ENCODE results near the gene ARHGAP25.

The ARHGAP25 gene

GRCh38 chr2:68744366-68744912, 9.8 kb downstream of the ARHGAP25 start:
- no peak for TF ChIP-seq CTCF (IDR thresholded peaks at IDR 0.05; ENCODE audit: extremely low read depth, insufficient read depth, missing control alignments)
- no peak for DNase-seq (ENCODE audit: low spot score)
- in situ Hi-C loops (cut with MboI; ENCODE audit: low pct_unique_long_range_greater_than_20kb, low sequenced_read_pairs, unreplicated experiment), result no loop called here

- no peak for TF ChIP-seq CTCF (IDR thresholded peaks at IDR 0.05; ENCODE audit: extremely low read depth, insufficient read depth, missing control alignments)
- DNase-seq (ENCODE audit: low spot score), result no peak
- in situ Hi-C loops (cut with MboI; ENCODE audit: low pct_unique_long_range_greater_than_20kb, low sequenced_read_pairs, unreplicated experiment), result no loop called here
These were observed 10.4 kb downstream of the ARHGAP25 start for GRCh38 chr2:68745006-68745405.

DNA sequence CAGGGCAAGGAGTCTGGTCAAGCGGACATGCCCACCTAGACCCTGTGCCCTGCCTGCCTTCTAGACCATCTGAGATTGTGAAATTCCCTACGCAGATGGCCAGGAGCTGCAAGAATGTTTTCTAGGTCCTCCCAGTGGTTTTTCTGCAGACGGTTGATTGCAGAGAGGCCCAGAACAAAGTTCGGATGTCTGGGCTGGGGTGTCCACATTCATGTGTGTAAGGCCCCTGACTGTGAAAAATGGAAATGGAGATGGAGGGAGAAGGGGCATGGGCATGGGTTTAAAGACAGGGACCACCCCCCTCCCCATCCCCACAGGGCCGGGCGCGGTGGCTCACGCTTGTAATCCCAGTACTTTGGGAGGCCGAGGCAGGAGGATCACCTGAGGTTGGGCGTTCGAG, 11.8 kb downstream of the ARHGAP25 start:
- DNase-seq (ENCODE audit: low spot score), result no peak
- in situ Hi-C loops (cut with MboI; ENCODE audit: low pct_unique_long_range_greater_than_20kb, low sequenced_read_pairs, unreplicated experiment), result no loop called here
- no peak for TF ChIP-seq CTCF (IDR thresholded peaks at IDR 0.05; ENCODE audit: extremely low read depth, insufficient read depth, missing control alignments)

- no peak for TF ChIP-seq CTCF (IDR thresholded peaks at IDR 0.05; ENCODE audit: extremely low read depth, insufficient read depth, missing control alignments)
- no peak for DNase-seq (ENCODE audit: low spot score)
- in situ Hi-C loops (cut with MboI; ENCODE audit: low pct_unique_long_range_greater_than_20kb, low sequenced_read_pairs, unreplicated experiment), result no loop called here
These were observed 12.8 kb downstream of the ARHGAP25 start for GRCh38 chr2:68747413-68747812.

- TF ChIP-seq CTCF (IDR thresholded peaks at IDR 0.05; ENCODE audit: extremely low read depth, insufficient read depth, missing control alignments), result no peak
- no peak for DNase-seq (ENCODE audit: low spot score)
- in situ Hi-C loops (cut with MboI; ENCODE audit: low pct_unique_long_range_greater_than_20kb, low sequenced_read_pairs, unreplicated experiment), result no loop called here
These were observed 13.3 kb downstream of the ARHGAP25 start for GRCh38 chr2:68747900-68748299.

DNA sequence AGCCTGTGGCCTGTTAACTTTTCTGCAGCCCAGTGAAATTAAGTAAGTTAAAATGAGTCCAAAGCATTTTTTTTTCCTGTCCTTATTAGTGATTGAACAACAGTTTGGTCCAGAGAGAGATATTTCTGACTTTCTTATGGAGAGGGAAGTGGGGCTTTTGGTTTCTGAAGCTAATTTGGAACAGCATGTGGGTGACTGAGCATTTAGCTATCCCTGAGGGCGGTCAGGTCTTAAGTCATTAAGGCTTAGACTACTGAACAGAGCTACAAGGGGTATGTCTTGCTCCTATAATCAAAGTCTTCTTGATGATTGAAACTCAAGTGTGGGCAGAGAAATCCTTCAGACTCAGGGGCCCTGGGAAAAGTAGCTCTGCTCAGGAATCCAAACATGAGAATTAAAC, 14.0 kb downstream of the ARHGAP25 start:
- no peak for TF ChIP-seq CTCF (IDR thresholded peaks at IDR 0.05; ENCODE audit: extremely low read depth, insufficient read depth, missing control alignments)
- no peak for DNase-seq (ENCODE audit: low spot score)
- in situ Hi-C loops (cut with MboI; ENCODE audit: low pct_unique_long_range_greater_than_20kb, low sequenced_read_pairs, unreplicated experiment), result no loop called here

DNA sequence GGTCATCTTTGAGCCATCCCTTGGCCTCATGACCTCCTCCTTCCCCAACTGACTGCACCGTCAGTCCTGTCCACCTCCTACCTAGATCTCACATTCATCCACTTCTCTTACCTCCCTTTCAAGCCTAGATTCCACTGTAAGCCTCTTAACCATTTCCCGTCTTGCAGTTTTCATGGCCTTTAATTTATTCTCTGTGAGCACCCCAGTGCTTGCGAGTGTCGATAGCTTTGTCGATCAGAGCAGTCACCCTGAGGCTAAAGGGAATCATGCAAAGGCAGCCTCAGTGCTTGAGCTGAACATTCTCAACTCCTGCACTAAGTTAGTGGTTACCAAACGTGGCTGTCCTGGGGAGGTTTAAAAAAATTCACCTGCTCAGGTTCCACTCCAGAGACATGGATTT, 14.7 kb downstream of the ARHGAP25 start:
- no peak for TF ChIP-seq CTCF (IDR thresholded peaks at IDR 0.05; ENCODE audit: extremely low read depth, insufficient read depth, missing control alignments)

More for the DNA sequence above, 14.7 kb downstream of the ARHGAP25 start:
- no peak for DNase-seq (ENCODE audit: low spot score)
- in situ Hi-C loops (cut with MboI; ENCODE audit: low pct_unique_long_range_greater_than_20kb, low sequenced_read_pairs, unreplicated experiment), result no loop called here
